GM18499 (cell line): ENCODE data around the gene SLC5A3.

ENCODE experiments used
- ATAC-seq: cut with Tn5 transposase; IDR thresholded peaks from one replicate; pipeline ENCODE4 v1.9.1; 2021; ENCODE audit warnings: moderate number of reproducible peaks; ENCODE audit not compliant: insufficient read depth, unreplicated experiment

Gene SLC5A3

GRCh38 chr21:34094949-34095348 is 21.6 kb downstream of the SLC5A3 start:
- ATAC-seq: no peak

- ATAC-seq: no peak
Observed at GRCh38 chr21:34097442-34097841, 24.1 kb downstream of the SLC5A3 start.

- ATAC-seq: no peak
Observed at GRCh38 chr21:34100337-34100736, 27.0 kb downstream of the SLC5A3 start.

- ATAC-seq: no peak
Observed at GRCh38 chr21:34100790-34101189, 27.4 kb downstream of the SLC5A3 start.

- no peak for ATAC-seq
Observed at GRCh38 chr21:34105947-34106541, 32.7 kb downstream of the SLC5A3 start.

GRCh38 chr21:34107606-34108005 is 34.2 kb downstream of the SLC5A3 start:
- no peak for ATAC-seq

- ATAC-seq: no peak
Observed at GRCh38 chr21:34109075-34109474, 35.7 kb downstream of the SLC5A3 start.

- no peak for ATAC-seq
Observed at GRCh38 chr21:34110594-34111202, 37.3 kb downstream of the SLC5A3 start.

GRCh38 chr21:34112316-34113033 is 39.1 kb downstream of the SLC5A3 start:
- ATAC-seq: no peak

GRCh38 chr21:34113842-34114241 is 40.5 kb downstream of the SLC5A3 start:
- ATAC-seq: no peak

GRCh38 chr21:34115160-34115559 is 41.8 kb downstream of the SLC5A3 start:
- ATAC-seq: no peak

- ATAC-seq: no peak
Observed at GRCh38 chr21:34116569-34116968, 43.2 kb downstream of the SLC5A3 start.

- ATAC-seq: no peak
Observed at GRCh38 chr21:34120867-34121266, 47.5 kb downstream of the SLC5A3 start.

- ATAC-seq: no peak
Observed at GRCh38 chr21:34122047-34122446, 48.7 kb downstream of the SLC5A3 start.
